Measurements from ENCODE around the gene SLC35F1. TPM values are rescaled to one million over a fixed set of nuclear protein-coding genes. Genes with fewer than 3 reads are reported as not detected.

The SLC35F1 gene
- polyA plus RNA-seq, 3 donors, result 0.17 to 0.79 (median 0.49) TPM

DNA sequence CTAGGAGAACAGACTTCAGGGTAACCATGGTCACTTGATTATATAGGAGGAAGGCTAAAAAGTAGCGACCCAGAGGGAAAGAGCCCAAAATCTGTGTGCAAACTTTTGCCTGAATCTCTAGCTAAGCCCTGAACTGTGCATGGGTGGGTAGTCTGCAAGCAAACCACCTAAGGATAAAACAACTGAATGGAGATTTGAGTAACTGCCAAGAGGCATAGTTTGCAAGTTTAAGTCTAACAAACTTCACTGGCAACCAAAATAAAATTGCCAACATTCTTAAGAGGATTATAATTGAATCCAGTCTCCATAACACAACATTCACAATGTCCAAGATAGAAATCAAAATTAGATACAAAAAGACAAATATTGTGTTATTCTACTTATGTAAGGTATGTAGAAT, 449.0 kb downstream of the SLC35F1 start:
- no peak overlapping the region for H3K27ac ChIP-seq (ENCODE audit: low read depth, low read length)
- 67 to 76% (median 71%) methylated on average over 1 of the region's 1 CpG for WGBS, 3 donors

DNA sequence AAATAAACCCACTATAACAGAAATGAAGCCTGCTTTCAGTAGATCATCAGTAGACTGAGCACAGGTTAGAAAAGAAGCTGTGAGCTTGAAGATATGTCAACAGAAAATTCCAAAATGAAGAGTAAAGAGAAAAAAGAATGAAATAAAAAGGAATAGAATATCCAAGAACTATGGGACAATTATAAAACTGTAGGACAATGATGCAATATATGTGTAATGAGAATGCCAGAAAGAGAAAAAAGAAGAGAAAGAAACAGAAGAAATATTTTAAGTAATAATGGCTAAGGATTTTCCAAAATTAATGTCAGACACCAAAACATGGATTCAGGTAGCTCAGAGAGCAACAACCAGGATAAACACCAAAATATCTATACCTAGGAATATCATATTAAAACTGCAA, 449.6 kb downstream of the SLC35F1 start:
- H3K27ac ChIP-seq (ENCODE audit: low read depth, low read length), result no peak overlapping the region

Other genes starting within 250 kb of the SLC35F1 start
- gene NUS1, start 231.8 kb upstream of the SLC35F1 start, polyA plus RNA-seq, result 10 to 100 TPM; 11.8 to 21.9 (median 17.0) TPM

Measured in adipose tissue (tissue), 3 donors.